SKM-1 treated with dmso at 0.1 percent for 144 hours (cell line): ENCODE measurements around the gene CELF5.
"Not testable (repeated sequence)": the region's sequence is repeated elsewhere in the genome, so short reads cannot be mapped to it uniquely, and the experiment has no call there.

ENCODE experiments used
- DNase-seq: peaks from one replicate; lab custom pipeline; 2025; ENCODE audit not compliant: unreplicated experiment; lab: John Stamatoyannopoulos, UW

CELF5 gene

DNA sequence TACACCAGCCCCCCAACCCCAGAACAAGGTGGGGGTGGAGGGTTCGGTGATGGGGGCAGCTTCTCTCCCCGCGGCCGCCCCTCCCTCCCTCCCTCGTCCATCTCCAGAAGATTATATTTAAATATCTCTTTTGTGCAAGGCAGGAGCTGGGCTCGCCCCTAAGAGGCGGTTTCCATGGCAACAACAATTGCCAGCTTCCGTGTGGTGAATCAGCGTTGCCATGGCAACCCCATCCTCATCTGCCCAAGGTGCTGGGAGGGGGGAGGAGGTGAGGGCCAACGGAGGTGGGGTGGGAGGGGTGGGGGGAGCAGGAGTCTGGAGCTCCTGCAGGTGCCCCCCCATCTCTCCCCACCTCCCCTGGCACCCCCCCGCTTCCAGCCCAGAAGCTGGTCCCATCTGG lies 46.4 kb downstream of the CELF5 start:
- no peak for DNase-seq

DNA sequence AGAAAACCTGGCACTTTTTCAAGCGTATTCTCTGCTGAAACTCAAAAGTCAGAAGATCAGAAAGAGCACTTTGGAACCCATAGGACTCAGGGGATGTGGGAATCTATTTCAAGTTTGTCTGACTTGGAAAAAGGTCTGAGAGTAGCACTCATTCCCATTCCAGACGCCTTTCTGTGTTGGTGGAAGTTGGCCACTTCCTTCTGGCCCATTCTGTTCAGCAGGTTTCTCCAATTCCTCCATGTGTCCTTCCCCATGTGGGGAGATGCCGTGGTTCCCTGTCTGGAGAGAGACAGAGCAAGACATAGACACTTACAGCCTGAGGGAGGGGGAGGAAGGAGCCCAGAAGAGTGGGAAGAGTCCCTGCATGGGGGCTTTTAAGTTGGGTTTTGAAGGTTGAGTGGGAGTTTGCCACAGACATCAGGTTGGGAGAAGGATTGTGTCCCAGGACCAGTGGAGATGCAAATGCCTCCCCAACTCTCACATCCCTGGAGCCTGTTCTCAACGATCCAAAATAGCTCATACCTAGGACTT lies 48.0 kb downstream of the CELF5 start:
- DNase-seq = no peak

DNA sequence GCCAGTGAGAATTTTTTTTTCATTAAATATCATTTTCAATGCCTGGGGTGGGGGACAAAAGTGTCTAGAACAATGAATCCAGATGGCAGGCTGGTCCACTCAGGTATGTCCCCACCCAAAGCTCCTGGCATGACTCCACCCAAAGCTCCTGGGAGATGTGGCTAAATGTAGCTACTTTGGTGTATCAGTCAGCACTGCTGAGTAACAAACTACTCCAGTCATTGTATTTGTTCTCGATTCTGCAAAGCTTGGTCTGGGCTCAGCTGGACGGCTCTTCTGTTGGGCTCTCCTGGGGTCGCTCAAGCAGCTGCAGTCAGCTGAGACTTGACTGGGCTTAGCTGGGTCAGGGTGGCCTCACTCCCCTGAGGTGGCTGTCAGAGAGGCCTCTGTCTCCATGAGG lies 48.5 kb downstream of the CELF5 start:
- DNase-seq = no peak

DNA sequence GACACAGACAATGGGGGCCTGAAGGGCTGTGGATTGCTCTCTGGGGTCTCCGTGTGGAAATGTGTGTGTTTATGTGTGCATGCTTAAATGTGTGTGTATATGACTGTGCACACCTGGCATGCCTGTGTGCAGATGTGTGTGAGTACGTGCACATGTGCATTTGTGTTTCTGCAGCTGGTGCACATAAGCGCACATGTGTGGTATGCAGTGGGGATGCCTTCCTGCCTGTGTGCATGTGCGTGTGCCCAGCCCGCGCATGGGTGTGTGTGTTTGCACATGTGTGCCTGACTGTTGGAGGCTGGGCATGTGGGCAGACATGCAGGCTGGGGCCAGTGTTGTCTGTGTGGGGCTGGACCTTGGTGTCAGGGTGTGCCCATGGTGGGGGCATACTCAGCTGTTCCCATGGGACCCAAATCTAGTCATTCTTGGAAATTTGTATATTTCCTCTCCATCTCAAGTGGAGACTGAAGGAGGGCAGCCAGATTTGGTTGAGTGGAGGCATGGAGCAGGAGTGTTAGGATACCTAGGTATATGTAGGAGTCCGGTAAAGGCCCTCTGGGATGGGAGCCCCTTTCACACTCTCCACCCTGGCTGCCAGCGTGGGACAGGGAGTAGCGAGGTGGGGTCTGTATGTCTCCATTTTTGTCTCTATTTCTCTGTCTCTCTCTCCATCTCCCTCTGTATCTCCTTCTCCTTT lies 49.9 kb downstream of the CELF5 start:
- DNase-seq = no peak

DNA sequence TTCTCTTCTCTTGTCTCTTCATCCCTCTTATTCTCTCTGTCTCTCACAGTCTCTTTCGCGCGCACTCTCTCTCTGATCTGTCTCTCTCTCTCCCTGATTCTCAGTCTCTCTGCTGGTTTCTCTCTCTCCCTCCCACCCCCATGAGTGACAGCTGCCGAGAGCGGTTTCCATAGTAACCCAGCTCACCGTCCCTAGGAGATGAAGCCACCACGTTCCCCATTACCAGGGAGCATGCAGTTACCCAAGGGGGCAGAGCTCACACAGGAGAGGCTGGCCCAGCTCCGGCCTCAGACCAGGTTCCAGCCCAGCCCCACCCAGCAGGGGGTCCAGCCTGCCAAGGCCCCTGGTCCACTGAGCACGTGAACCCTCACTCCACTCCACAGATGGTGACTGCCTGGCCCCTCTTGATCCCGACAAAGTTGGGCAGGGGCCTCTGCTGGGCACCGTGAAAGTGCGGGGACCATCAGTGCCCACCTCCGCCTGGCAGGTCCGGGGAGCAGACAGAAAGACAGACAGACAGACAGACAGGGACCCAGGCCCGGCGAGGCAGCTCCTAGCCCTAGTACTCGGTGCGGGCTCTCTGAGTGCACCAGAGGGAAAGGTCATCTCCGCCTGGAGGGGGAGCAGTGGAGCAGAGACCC lies 50.6 kb downstream of the CELF5 start:
- no peak for DNase-seq

DNA sequence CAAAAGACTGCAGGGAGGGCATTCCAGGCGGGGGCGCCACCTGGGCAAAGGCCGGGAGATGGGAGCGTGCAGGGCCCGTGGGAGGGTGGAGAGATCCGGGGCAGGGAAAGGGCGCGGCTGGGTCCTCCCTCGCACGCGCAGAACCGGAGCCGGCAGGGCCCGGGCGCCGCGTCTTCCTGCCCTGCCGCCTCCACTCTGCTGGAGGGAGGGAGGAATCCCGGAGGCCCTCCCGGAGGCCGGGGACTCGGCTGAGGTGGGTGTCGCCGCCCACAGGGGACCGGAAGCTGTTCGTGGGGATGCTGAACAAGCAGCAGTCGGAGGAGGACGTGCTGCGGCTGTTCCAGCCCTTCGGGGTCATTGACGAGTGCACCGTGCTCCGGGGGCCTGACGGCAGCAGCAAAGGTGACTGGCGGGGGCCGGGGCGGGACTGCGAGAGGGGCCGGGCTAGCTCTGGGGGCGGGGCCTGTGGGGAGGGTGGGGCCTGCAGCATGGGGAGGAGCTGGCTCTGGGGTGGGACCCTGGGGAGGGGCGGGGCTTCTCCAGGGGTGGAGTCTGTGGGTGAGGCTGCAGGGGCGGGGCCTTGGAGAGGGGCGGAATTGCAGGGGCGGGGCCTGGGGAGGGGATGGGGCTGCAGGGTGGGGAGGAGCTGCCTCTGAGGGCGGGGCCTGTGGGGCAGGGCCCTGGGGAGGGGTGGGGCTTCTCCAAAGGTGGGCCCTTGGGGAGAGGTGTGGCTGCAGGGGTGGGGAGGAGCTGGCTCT lies 51.3 kb downstream of the CELF5 start:
- peak; percentile 82 for DNase-seq

DNA sequence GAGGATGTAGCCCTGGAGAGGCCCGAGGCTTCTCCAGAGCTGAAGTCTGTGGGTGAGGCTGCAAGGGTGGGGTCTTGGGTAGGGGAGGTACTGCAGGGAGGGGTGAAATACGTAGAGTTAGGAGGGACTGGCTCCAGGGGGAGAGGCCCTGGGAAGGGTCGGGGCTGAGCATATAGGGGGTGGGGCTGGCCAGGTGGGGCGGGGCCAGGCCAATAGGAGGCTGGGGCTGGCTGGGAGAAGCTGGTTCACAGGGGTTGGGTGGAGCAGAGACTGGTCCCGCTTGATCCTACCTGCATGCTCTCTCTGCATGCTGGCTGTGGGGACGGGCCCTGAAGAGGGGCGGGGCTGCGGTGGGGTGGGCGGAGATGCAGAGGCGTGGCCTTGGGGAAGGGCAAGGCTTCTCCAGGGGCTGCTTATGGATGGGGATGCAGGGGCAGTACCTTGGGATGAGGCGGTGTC lies 51.9 kb downstream of the CELF5 start:
- DNase-seq = no peak

DNA sequence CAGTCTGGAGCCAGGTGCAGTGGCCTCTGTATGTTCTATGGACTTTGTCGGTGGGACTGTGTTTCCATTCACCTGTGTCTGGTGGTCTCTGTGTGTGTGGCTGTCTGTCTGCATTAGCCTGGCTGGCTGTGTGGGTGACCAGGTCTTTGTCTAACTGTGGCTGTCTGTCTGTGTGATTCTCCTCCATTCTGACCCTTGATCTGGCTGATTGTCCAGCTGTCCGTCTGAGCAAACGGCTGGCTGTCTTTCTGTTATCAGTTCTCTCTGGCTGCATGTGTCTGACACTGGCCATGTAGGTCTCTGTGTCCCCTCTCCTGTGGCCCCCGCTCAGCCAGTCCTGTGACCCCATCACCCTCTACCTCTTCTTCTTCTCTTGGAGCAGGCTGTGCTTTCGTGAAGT lies 53.2 kb downstream of the CELF5 start:
- no peak for DNase-seq

DNA sequence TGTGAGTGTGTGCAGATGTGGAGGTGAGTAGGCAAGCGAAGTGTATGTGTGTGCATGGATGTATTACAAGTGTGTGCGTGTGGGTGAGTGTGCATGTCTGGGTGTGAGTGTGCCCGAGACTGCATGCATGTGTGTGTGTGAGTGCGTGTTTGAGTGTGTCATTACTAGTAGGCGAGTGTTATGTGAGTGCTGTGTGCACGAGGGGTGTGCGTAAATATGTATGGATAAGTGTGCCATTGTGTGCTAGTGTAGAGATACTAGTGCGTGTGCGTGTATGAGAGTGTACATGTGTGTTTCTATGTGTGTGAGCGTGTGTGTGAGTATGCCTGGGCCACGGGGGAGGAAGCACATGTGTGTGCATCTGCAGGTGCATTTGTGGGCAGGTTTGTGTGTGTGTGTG lies 53.8 kb downstream of the CELF5 start:
- no peak for DNase-seq

DNA sequence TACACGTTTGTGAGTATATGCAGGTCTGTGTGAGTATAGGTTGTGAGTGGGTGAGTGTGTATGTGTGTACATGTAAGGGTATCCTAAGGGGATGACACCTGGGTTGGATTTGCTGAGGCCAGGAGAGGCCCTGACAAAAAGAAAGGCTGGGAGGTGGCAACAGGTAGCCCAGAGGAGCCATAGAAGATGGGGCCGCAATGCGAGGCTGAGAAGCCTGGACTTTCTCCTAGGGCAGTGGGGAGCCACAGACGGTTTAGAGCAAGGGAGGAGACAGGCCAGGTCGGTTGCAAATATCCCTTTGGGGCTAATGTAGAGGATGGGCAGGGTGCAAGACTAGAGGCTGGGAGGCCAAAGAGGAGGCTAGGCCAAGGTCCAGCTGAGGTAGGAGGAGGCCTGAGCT lies 54.3 kb downstream of the CELF5 start:
- DNase-seq = no peak

DNA sequence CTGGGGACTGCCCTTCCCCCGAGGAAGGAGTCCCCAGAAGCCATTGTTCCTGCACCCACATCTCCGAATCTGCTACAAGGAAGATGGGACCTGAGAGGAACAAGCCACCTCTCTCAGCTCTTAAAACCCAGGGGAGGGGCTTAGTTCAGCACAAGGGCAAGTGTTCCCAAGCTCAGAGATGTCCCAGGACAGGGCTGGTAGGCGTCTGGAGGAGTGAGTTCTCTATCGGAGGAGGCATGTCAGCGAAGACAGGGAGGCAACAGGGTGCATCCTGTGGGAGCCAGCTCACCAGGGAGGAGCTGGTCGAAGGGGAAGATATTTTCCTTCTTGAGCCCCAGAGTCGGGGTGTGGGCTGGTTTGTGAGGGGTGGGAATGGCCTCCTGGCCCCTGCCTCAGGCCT lies 54.8 kb downstream of the CELF5 start:
- no peak for DNase-seq

DNA sequence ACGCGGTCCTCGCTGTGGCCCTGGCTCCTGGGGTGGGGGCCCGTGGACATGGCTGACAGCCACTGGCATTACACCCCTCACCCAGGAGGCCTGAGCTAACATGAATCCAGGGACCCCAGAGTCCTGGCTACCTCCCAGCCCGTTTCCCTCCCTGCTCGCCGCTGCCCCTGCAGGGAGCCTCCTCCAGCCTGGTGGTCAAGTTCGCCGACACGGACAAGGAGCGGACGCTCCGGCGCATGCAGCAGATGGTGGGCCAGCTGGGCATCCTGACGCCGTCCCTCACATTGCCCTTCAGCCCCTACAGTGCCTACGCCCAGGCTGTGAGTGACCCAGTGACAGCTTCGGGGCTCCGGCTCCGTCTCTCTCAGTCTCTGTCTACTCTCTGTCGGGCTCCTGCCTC lies 56.6 kb downstream of the CELF5 start:
- DNase-seq = no peak

DNA sequence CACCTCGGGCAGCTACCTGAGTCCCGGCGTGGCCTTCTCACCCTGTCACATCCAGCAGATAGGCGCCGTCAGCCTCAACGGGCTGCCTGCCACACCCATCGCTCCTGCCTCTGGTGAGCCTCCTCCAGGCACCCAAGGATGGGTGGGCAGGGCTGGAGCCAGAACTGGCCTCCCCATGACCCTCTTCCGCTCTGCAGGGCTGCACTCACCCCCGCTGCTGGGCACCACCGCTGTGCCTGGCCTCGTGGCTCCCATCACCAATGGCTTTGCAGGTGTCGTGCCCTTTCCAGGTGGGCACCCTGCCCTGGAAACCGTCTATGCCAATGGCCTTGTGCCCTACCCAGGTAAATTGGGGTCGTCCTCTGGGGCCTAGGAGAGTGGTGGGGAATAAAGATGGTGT lies 57.7 kb downstream of the CELF5 start:
- DNase-seq = no peak

DNA sequence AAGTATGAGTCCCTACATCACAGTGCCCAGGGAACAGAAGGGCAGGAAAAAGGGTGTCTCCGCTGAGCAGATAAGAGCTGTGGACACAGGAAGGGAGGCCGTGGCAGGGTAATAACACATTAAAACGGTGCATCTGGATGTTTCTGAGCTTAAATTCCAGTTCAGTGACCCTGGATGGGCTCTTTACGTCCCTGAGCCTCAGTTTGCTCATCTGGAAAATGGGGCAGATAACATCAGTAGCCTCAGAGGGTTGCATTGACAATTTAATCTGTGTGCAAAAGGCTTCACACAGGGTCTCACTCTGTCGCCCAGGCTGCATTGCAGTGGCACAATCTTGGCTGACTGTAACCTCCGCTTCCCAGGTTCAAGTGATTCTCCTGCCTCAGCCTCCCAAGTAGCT lies 58.1 kb downstream of the CELF5 start:
- DNase-seq = no peak

DNA sequence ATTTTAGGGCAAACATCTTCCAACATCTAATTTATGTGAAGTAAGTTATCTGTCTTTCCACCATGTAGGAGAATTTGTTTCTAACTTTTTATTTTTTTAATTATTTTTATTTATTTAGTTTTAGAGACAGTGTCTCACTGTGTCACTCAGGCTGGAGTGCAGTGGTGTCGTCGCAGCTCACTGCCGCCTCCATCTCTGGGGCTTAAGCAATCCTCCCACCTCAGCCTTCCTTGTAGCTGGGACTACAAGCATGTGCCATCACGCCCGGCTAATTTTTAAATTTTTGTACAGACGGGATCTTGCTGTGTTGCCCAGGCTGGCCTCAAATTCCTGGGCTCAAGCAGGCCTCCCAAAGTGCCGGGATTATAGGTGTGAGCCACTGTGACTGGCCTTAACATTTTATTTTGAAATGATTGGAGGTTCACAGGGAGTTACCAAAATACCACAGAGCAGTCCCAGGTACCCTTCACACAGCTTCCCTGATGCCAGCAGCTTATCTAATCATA lies 58.8 kb downstream of the CELF5 start:
- DNase-seq = no peak

DNA sequence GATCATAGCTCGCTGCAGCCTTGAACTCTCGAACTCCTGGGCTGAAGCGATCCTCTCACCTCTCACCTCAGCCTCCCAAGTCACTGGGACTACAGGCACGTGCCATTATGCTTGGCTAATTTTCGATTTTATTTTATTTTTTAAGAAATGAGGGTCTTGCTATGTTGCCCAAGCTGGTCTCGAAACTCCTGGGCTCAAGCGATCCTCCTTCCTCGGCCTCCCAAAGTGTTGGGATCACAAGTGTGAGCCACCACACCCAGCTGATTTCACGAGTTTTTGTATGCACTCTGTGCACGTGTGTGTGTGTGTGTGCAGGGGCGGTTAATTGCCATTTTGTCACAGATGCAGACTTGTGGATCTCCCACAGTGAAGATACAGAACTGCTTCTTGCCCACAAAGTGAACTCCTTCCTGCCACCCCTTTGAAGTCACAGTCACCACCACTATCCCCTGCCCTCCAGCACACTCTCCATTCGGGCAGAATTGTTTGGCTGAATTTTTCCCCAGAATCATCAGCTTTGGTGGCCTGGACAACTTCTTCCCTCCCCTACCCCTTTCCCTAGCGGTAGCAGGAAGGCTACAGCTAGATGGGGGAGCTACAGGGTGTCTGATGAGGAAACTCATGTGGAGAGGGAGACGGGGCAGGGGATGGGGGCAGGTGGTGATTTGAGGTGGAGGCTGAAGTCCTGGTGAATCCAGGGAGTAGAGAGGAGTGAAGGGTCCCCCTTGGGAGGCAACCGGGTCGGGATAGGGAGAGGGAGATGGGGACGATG lies 59.6 kb downstream of the CELF5 start:
- DNase-seq = no peak

DNA sequence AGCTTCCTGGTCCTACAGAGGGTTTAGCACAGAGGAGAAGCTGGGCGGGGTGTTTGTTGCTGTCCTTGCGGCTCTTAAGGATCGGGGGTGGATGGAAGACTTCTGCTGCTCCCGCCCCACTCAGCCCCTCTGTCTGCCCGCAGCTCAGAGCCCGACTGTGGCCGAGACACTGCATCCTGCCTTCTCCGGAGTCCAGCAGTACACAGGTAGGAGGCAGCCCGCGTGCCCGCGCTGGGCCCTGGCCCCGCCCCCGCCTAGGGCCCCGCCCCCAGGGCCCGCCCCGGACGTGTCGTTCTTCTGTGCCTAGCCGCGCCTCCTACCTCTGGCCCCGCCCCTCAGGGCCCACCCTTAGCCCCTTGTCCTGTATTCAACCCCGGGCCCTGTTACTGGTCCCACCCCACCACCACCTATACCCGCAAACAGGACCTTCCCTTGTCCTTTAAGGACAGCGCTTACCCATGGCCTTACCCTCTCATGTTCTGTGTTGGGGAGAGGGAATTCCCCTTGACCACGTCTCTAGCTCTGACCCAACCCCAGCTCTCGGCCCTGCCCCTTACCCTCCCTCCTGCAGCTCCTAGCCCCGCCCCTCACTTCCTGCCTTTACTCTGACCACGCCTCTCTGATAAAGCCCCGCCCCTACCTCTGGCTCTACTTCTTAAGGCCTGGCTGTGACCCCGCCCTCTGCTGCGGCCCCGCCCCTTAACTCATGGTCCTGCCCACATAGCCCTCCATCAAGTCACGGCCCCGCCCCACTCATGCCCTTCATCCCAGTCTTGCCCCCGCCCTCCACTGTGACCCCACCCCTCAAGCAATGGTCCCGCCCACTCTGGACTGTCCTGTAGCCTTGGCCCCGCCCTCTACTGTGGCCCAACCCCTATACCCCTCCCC lies 60.5 kb downstream of the CELF5 start:
- DNase-seq = peak; percentile 85

DNA sequence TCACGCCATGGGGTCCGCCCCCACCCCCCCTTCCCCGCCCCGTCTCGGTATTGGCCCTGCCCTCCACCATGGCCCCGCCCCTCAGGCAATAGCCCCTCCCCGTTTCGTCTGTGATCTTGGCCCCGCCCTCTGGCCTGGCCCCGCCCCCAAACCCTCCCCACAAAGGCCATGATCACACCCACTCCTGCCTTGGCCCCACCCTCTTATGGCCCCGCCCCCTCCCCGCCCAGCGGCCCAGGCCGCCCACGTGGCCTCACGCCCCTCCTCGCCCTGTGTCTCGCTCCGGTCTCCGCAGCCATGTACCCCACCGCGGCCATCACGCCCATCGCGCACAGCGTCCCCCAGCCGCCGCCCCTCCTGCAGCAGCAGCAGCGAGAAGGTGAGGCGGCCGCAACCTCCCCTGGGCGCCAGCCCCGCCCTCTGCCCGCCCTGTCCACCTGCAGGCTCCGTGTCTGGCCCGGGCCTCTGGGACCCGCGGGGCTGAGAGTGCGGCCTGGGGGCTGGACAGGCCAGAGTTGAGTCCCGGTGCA lies 61.3 kb downstream of the CELF5 start:
- no peak for DNase-seq

DNA sequence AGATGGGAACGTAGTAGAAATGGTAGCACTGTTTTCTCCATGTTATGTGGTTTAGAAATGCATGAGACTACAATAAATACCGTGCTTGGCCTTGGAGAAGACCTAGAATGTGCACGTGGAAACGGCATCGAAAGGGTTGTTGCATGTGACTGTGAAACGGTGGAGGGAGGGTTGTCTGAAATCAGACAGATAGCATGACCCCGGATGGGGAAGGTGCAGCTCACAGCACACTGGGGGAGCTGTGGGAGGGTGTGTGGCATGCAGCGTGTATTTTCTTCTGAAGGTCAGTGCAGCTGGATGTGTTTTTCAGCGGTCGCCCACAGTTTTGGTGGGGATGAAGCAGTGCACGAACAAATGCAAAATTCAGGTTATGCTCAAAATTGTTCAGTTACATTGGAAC lies 63.4 kb downstream of the CELF5 start:
- no peak for DNase-seq

DNA sequence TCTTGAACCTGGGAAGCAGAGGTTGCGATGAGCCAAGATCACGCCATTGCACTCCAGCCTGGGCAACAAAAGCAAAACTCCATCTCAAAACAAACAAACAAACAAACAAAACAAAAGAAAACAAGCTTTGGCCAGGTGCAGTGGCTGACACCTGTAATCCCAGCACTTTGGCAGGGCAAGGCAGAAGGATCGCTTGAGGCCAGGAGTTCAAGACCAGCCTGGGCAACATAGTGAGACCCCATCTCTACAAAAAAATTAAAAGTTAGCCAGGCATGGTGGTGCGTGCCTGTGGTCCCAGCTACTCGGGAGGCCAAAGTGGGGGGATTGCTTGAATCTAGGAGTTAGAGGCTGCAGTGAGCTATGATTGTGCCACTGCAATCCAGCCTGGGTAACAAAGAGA lies 64.0 kb downstream of the CELF5 start:
- DNase-seq = not testable (repeated sequence)
